WTC11 (cell line): Measurements from ENCODE around the gene OSGEP. TPM values are rescaled to one million over a fixed set of nuclear protein-coding genes. Genes with fewer than 3 reads are reported as not detected.

Experiments
- ATAC-seq: fragments of 200-7000 bp; cut with Tn5 transposase; 2 replicates; pipeline ENCODE4 v1.10.0; 2021; ENCODE audit warnings: mild to moderate bottlenecking, moderate library complexity
- CTCF ChIA-PET: fragments of 300-600 bp; sonication (Branson Sonifier 250); formaldehyde crosslinking; loops from one replicate; lab custom pipeline; 2021; ENCODE audit warnings: antibody characterized with exemption; lab: Charles Lee
- POLR2A ChIA-PET: fragments of 350-600 bp; sonication (Branson Sonifier 250); formaldehyde crosslinking; loops from one replicate; lab custom pipeline; 2021; ENCODE audit warnings: antibody characterized with exemption; lab: Charles Lee
- DNase-seq: peaks from one replicate; pipeline ENCODE4 v3.0.0; 2021; ENCODE audit warnings: low spot score
- H3K27ac Mint-ChIP-seq: 2 replicates; pipeline ENCODE4 v1.8.0; 2021; ENCODE audit warnings: mixed read lengths
- H3K27me3 Mint-ChIP-seq: 2 replicates; pipeline ENCODE4 v1.8.0; 2021; ENCODE audit warnings: low read depth, mild to moderate bottlenecking, moderate library complexity, mixed read lengths
- H3K36me3 Mint-ChIP-seq: 2 replicates; pipeline ENCODE4 v1.8.0; 2021; ENCODE audit warnings: mixed read lengths
- H3K4me1 Mint-ChIP-seq: 2 replicates; pipeline ENCODE4 v1.8.0; 2022; ENCODE audit warnings: mixed read lengths
- H3K4me3 Mint-ChIP-seq: 2 replicates; pipeline ENCODE4 v1.8.0; 2021; ENCODE audit warnings: mild to moderate bottlenecking, moderate library complexity, mixed read lengths
- H3K9me3 Mint-ChIP-seq: 2 replicates; pipeline ENCODE4 v1.8.0; 2021; ENCODE audit warnings: mixed read lengths
- AR ChIP-seq: fragments of 250-450 bp; sonication (Bioruptor Pico); IDR thresholded peaks from 2 replicates; pipeline ENCODE4 v1.9.0; 2021; ENCODE audit warnings: mild to moderate bottlenecking
- ARID4B ChIP-seq: sonication (generic); formaldehyde crosslinking; IDR thresholded peaks from 2 replicates; pipeline ENCODE4 v1.8.0; 2023; ENCODE audit warnings: missing genetic modification reagents, mild to moderate bottlenecking, borderline replicate concordance
- E2F1 ChIP-seq: sonication (generic); formaldehyde crosslinking; IDR thresholded peaks from 2 replicates; pipeline ENCODE4 v1.8.0; 2022; ENCODE audit warnings: mild to moderate bottlenecking, missing genetic modification reagents
- EMX1 ChIP-seq: fragments of 250-450 bp; sonication (Bioruptor Pico); IDR thresholded peaks from 2 replicates; pipeline ENCODE4 v1.8.0; 2021; ENCODE audit warnings: mild to moderate bottlenecking
- FOXK1 ChIP-seq: sonication (generic); formaldehyde crosslinking; IDR thresholded peaks from 2 replicates; pipeline ENCODE4 v1.8.0; 2022; ENCODE audit warnings: mild to moderate bottlenecking, moderate library complexity, missing genetic modification reagents
- IRF2 ChIP-seq: sonication (generic); formaldehyde crosslinking; IDR thresholded peaks from 2 replicates; pipeline ENCODE4 v1.8.0; 2022; ENCODE audit warnings: low read depth, missing genetic modification reagents, borderline replicate concordance
- KAT7 ChIP-seq: sonication (generic); formaldehyde crosslinking; IDR thresholded peaks from 2 replicates; pipeline ENCODE4 v1.8.1; 2023; ENCODE audit warnings: missing genetic modification reagents, mild to moderate bottlenecking, borderline replicate concordance
- MLX ChIP-seq: sonication (generic); formaldehyde crosslinking; IDR thresholded peaks from 2 replicates; pipeline ENCODE4 v1.8.1; 2023; ENCODE audit warnings: mild to moderate bottlenecking, missing genetic modification reagents, moderate library complexity
- MXD4 ChIP-seq: fragments of 250-450 bp; sonication (Bioruptor Pico); IDR thresholded peaks from 2 replicates; pipeline ENCODE4 v1.8.0; 2021; ENCODE audit warnings: mild to moderate bottlenecking, moderate library complexity, borderline replicate concordance
- NFATC4 ChIP-seq: fragments of 250-450 bp; sonication (Bioruptor Pico); IDR thresholded peaks from 2 replicates; pipeline ENCODE4 v1.9.0; 2021; ENCODE audit warnings: mild to moderate bottlenecking
- NR2C2 ChIP-seq: sonication (generic); formaldehyde crosslinking; IDR thresholded peaks from 2 replicates; pipeline ENCODE4 v1.8.0; 2022; ENCODE audit warnings: mild to moderate bottlenecking, missing genetic modification reagents
- OVOL2 ChIP-seq: fragments of 250-450 bp; sonication (Bioruptor Pico); IDR thresholded peaks from 2 replicates; pipeline ENCODE4 v1.9.0; 2021; ENCODE audit warnings: mild to moderate bottlenecking, borderline replicate concordance
- RORB ChIP-seq: fragments of 250-450 bp; sonication (Bioruptor Pico); IDR thresholded peaks from 2 replicates; pipeline ENCODE4 v1.9.0; 2021; ENCODE audit warnings: mild to moderate bottlenecking
- USF1 ChIP-seq: sonication (generic); formaldehyde crosslinking; IDR thresholded peaks from 2 replicates; pipeline ENCODE4 v1.8.0; 2022; ENCODE audit warnings: mild to moderate bottlenecking, missing genetic modification reagents
- ZNF416 ChIP-seq: fragments of 250-450 bp; sonication (Bioruptor Pico); IDR thresholded peaks from 2 replicates; pipeline ENCODE4 v1.9.0; 2021; ENCODE audit warnings: mild to moderate bottlenecking, inconsistent platforms
- ZNF532 ChIP-seq: fragments of 250-450 bp; sonication (Bioruptor Pico); IDR thresholded peaks from 2 replicates; pipeline ENCODE4 v1.9.0; 2021; ENCODE audit warnings: mild to moderate bottlenecking, borderline replicate concordance
- total RNA-seq: library from RNA; stranded (reverse); gene quantifications from 3 replicates; pipeline ENCODE4 v1.2.3, GENCODE V29; 2021
- TF ChIP-seq, protein P1 (sequence below): sonication (generic); formaldehyde crosslinking; IDR thresholded peaks from 2 replicates; pipeline ENCODE4 v1.8.1; 2022; ENCODE audit warnings: missing genetic modification reagents, borderline replicate concordance

The OSGEP gene
- total RNA-seq, 1 experiment from 2014 or later = 40.0 TPM

DNA sequence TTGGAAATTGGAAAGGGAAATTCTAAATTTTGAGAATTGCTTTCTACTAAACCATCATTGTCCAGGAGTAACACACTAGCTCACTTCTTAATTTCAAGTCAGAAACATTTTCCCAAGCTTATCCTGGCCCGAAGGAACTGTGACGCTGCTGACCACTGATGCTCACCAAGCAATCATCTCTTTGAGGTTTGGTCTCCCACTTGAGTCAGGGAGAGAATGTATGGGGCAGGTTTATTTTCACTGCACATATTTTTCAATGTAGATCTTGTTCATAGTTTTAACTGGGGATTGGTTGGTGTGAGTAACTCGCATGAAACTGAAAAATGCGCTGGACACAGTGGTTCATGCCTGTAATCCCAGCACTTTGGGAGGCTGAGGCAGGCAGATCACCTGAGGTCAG is 37.9 kb upstream of the OSGEP start:
- H3K9me3 Mint-ChIP-seq = peaks cover 20% of the 10 kb centered on the region
- POLR2A ChIA-PET = no interaction called here
- peaks cover 17% of the 10 kb centered on the region for H3K36me3 Mint-ChIP-seq
- H3K4me1 Mint-ChIP-seq = peaks cover 45% of the 10 kb centered on the region
- TF ChIP-seq NR2C2 (CRISPR knock-in tag) (no peak), IRF2 (no peak), EMX1 (no peak), OVOL2 (CRISPR knock-in tag) (no peak), ZNF532 (no peak), ZNF416 (CRISPR knock-in tag) (no peak), AR (CRISPR knock-in tag) (no peak), USF1 (CRISPR knock-in tag) (no peak), RORB (CRISPR knock-in tag) (no peak), KAT7 (CRISPR knock-in tag) (no peak), E2F1 (CRISPR knock-in tag) (no peak), FOXK1 (CRISPR knock-in tag) (no peak), MXD4 (CRISPR knock-in tag) (no peak), NFATC4 (CRISPR knock-in tag) (no peak), MLX (CRISPR knock-in tag) (no peak), ARID4B (CRISPR knock-in tag) (no peak)
- TF ChIP-seq, protein P1, sequence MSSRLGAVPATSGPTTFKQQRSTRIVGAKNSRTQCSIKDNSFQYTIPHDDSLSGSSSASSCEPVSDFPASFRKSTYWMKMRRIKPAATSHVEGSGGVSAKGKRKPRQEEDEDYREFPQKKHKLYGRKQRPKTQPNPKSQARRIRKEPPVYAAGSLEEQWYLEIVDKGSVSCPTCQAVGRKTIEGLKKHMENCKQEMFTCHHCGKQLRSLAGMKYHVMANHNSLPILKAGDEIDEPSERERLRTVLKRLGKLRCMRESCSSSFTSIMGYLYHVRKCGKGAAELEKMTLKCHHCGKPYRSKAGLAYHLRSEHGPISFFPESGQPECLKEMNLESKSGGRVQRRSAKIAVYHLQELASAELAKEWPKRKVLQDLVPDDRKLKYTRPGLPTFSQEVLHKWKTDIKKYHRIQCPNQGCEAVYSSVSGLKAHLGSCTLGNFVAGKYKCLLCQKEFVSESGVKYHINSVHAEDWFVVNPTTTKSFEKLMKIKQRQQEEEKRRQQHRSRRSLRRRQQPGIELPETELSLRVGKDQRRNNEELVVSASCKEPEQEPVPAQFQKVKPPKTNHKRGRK (CRISPR knock-in tag) = no peak
- ATAC-seq (no peak), DNase-seq (no peak)
- H3K27me3 Mint-ChIP-seq = no peaks in the 10 kb centered on the region; the same call in 1 of the 2 replicates
- no peak overlapping the region for H3K27ac Mint-ChIP-seq
- no peak overlapping the region for H3K4me3 Mint-ChIP-seq
- CTCF ChIA-PET = no interaction called here
